ENCODE measurements around the gene SMARCA5.
A peak's percentile ranks its signal among the peaks of the same experiment; 100 is the strongest.
"Not testable (repeated sequence)": the region's sequence is repeated elsewhere in the genome, so short reads cannot be mapped to it uniquely, and the experiment has no call there.

Gene SMARCA5

DNA sequence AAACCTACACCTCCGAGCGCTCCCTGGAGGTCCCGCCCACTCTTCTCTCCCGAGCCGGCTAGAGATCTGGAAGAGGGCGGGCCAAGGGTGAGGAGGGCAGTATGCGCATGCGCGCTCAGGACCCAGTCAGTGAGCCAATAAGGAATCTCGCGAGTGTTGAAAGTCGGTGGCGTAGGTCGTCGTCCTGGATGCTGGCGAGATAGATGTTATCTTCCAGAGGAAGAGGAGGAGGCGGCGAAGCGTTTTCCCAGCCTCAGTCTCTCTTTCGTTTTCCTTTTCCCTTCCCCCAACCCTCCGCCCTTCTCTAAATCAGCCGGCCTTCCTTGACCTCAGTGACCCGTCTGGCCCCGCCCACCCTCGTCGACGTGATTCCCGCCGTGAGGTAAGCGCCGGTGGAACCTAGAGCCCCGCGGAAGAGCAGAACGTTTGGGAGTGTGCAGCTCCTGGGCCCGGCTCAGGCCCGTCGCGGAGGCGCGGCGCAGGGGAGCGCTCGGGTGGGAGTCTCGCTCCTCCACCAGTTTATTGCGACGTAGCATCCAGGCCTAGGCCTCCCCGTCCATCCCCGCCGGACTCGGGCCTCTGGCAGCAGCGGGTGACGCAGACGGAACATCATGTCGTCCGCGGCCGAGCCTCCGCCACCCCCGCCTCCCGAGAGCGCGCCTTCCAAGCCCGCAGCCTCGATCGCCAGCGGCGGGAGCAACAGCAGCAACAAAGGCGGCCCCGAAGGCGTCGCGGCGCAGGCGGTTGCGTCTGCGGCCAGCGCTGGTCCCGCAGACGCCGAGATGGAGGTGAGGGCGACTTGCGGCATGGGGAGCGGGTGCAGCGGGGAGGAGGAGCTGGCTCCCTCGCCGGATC is at the start of gene SMARCA5:
TSS of gene SMARCA5 (plus strand) at position 389 of the 855 bp plus-strand sequence. CDS start at position 612, 223 bp downstream.
- DNase-seq: peak; percentile 97

GRCh38 chr4:143473334-143474126 is 40.0 kb upstream of the SMARCA5 start:
- no peak for DNase-seq

DNA sequence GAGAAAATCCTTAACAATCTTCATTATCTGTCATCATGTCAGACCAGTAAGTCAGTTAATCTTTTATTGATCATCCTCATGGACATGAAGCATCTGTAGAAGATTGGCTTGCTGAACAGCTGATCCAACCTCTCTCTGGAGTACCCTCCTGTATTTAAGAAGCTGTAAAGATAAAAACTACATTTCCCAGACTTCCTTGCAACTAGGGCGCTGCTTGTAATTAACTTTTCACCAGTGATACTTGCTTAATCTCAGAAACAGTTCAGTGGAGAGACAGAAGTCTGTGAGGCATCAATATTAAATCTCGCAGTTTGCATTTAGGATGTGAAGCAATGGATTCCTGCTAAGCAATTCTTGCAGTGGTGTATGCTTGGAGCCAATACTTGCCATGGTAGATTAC is 36.0 kb upstream of the SMARCA5 start:
- DNase-seq: no peak

- DNase-seq: no peak
Measured at GRCh38 chr4:143481361-143481760, 32.1 kb upstream of the SMARCA5 start.

DNA sequence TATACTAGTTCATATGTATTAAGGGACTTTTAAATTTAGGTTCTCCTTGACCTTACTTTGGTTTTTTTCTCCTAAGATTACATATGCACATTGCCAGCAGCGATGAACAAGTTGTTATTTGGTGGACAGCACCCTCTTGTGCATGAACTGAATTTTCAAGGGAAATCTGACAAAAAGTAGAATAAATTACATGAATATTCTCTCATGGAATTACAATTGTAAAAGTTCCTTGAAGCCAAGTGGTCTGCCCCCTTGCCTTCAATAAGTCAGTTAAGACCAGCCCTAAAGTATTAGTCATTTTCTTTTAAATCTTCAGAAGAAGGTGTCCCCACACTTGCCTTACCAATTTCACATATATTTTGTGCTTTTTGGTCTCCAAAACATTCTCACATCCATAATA is 30.7 kb upstream of the SMARCA5 start:
- peak; percentile 61 for DNase-seq

DNA sequence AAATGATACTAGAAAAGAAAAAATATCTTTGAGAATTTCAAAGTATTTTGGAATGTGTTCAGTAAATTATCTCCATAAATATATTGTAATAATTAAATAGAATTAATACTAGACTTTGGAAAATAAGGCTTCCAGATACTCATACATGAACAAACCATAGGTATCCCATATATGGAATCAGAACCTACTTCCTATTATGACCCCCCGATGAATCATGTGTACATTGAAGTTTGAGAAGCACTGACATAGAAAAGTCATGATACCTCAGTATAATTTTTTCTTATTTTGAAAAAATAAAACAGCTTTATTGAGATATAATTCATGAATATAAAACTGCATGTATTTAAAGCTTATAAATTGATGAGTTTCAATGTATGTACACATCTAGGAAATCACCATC is 27.2 kb upstream of the SMARCA5 start:
- no peak for DNase-seq

DNA sequence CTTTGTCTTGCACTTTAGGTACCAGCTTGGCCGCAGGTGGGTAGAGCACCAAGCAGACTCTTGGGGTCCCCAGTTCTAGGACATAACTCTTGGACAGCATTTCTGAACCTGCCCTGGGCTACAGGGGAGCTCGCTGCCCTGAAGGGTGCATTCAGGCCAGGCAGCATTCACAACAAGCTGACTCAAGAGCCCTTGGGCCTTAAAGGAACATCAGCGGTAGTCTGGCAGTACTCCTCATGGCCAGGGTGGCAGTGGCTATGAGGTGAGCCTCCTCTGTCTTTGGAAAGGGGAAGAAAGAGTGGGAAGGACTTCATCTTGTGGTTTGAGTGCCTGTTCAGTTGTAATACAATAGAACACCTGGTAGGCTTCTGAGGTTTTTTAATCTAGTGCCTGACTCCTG is 24.8 kb upstream of the SMARCA5 start:
- no peak for DNase-seq

DNA sequence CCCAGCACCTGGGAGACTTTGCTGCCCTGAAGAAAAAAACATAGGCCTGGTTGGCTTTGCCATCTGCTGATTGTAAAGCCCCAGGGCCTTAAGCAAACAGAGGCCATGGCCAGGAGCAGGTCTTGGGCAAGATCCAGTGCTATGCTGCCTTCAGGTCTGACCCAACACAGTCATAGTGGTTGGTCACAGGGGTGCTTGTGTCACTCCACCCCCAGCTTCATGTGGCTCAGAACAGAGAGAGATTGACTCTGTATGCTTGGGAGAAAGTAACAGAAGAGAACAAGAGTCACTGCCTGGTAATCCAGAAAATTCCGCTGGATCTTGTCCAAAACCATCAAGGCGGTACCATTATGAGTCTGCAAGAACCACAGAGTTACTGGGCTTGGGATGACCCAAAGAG is 24.4 kb upstream of the SMARCA5 start:
- no peak for DNase-seq

DNA sequence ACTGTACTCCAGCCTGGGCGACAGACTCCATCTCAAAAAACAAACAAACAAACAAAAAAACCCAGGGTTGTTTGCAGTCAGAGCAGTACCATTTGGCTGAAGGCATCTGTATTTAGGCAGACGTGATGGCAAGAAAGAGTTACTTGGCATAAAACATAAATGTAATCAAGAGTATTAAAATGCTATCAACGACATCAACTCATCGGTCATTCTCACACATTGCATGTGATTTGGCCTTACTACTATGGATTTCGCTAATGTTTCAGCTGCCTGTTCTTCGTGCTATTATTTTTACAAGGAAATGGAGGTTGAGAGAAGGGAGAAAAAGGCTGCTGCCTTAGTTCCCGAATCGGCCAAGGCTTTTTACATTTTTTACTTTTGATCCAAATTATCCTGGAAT is 15.5 kb upstream of the SMARCA5 start:
- DNase-seq: no peak

DNA sequence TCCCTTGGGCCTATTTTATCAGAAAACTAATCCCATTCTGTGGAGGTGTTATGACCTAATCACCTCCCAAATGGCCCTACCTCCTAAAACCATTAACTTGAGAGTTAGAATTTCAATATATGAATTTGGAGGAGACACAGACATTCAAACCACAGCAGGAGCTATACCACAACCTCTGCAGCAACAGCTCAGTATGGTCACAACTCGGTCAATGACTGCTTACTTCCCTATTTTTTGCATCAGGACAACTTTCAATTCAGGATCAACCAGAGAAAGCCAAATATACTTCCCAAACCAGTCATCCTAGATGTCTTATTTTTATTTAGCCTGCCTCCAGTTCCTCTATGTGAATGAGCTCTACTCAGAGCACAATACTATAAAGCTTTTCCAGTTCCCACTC is 11.3 kb upstream of the SMARCA5 start:
- DNase-seq: no peak

DNA sequence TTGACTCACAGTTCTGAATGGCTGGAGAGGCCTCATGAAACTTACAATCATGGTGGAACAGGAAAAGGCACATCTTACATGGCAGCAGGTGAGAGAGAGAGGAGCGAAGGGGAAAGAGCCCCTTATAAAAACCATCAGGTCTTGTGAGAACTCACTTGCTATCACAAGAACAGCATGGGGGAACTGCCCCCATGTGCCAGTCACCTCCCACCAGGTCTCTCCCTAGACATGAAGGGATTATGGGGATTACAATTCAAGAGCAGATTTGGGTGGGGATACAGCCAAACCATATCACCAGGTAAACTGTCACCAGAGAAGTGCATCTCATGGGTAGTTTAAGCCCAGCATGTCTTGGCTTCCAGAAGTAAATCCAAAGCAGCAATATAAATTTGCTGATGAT is 7.5 kb upstream of the SMARCA5 start:
- DNase-seq: no peak

DNA sequence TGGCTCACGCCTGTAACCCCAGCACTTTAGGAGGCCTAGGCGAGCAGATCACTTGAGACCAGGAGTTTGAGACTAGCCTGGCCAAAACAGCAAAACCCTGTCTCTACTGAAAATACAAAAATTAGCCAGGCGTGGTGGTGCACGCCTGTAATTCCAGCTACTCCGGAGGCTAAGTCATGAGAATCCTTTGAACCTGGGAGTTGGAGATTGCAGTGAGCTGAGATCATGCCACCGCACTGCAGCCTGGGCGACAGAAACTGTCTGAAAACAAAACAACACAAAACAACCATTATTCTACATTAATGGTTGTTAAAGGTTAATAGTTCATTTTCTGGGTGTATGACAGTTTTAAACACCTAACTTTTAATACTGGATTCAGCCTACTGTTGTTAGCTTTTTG is 1.6 kb upstream of the SMARCA5 start:
- DNase-seq: no peak

DNA sequence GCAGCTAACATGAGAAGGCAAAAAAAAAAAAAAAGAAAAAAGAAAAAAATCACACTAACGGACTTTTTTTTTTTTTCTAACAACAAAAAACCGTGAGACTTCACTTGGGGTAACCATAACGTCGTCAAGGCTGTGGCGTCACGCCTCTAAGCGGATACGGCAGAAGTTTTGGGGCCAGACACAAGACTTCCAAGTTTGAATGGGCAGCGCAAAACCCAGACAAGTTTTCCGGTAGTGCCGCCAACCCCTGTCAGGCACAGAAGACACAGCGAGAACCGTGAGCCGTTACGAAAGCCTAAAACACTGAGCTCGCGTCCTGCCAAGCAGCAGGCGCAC is 556 bp upstream of the SMARCA5 start:
- DNase-seq: no peak

- no peak for DNase-seq
Measured at GRCh38 chr4:143514169-143514495, 630 bp downstream of the SMARCA5 start.

GRCh38 chr4:143514497-143514896 is 995 bp downstream of the SMARCA5 start:
- peak; percentile 56 for DNase-seq

DNA sequence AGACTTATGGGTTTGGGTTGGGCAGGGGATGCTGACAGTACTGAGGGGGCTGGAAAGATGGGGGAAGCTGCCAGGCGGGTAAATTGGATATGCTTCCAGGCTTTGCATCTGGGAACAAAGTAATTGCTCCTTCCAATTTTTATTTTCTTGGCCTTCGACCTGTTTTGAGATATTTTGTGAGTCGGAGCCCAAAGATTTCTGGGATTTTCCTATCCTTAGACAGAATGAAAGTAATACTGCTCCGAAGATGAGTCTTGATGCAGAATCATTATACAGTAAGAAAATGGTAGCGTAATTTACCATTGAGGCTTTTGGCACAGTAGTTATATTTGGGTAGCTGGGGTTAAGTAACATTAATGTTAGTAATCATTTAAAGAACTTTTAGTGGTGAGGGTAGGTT is 1.4 kb downstream of the SMARCA5 start:
- no peak for DNase-seq

GRCh38 chr4:143515905-143516304 is 2.4 kb downstream of the SMARCA5 start:
- DNase-seq: no peak

- DNase-seq: no peak
Measured at GRCh38 chr4:143517764-143518163, 4.3 kb downstream of the SMARCA5 start.

- no peak for DNase-seq
Measured at GRCh38 chr4:143524211-143524610, 10.7 kb downstream of the SMARCA5 start.

GRCh38 chr4:143528046-143528445 is 14.5 kb downstream of the SMARCA5 start:
- DNase-seq: not testable (repeated sequence)

GRCh38 chr4:143531380-143531779 is 17.9 kb downstream of the SMARCA5 start:
- peak; percentile 10 for DNase-seq

GRCh38 chr4:143531788-143532491 is 18.4 kb downstream of the SMARCA5 start:
- peak; percentile 29 for DNase-seq

- DNase-seq: no peak
Measured at GRCh38 chr4:143538979-143539669, 25.6 kb downstream of the SMARCA5 start.

Measured in DMS53 (cell line).